Measurements from ENCODE around the gene ZNF740.

DNA sequence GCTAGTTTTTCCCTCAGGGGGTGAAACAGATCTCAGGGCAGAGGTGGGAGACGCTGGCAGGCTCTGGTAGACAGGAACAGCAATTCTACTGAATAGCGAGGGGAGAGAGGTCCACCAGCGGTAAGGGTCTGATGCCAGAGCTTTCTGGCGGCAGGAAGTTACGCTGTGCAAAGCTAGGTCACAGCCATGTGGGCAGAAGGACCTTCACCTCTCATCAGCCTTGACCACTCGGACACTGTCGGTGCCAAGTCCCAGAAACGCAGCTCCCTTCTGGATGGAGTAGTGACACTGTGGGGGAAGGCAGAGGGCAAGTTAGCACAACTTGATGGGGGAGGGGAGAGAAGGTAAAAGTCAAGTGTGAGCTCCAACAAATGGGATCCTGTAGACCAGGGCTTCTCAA is 10.3 kb upstream of the ZNF740 start:
- no peak for TF ChIP-seq CTCF (IDR thresholded peaks at IDR 0.05; ENCODE audit: low read depth, low read length, poor library complexity, severe bottlenecking)
- no peak for TF ChIP-seq EZH2phosphoT487 (IDR thresholded peaks at IDR 0.05; ENCODE audit: borderline replicate concordance, low read length)

Measured in DOHH2 (cell line).